SK-N-SH treated with all-trans-retinoic acid at 6 μM for 48 hours (cell line): ENCODE measurements around the gene CCDC106.

Source experiments
- ARNTL ChIP-seq: fragments of 450-650 bp; formaldehyde crosslinking; IDR thresholded peaks from 2 replicates; pipeline ENCODE4 v1.5.0; 2020; ENCODE audit warnings: low read depth, mild to moderate bottlenecking, moderate library complexity, borderline replicate concordance
- GLIS3 ChIP-seq: fragments of 250-450 bp; sonication (Bioruptor Pico); IDR thresholded peaks from 2 replicates; pipeline ENCODE4 v1.5.0; 2020; ENCODE audit warnings: mild to moderate bottlenecking, moderate library complexity
- ISL1 ChIP-seq: fragments of 250-450 bp; sonication (Bioruptor Pico); IDR thresholded peaks from 2 replicates; pipeline ENCODE4 v2.1.2; 2022; ENCODE audit warnings: mild to moderate bottlenecking, moderate library complexity
- RARB ChIP-seq: fragments of 250-450 bp; sonication (Bioruptor Pico); IDR thresholded peaks from 2 replicates; pipeline ENCODE4 v1.8.0; 2021; ENCODE audit warnings: mild to moderate bottlenecking, moderate library complexity
- SNAI2 ChIP-seq: fragments of 250-450 bp; sonication (Bioruptor Pico); IDR thresholded peaks from 2 replicates; pipeline ENCODE4 v1.5.0; 2020; ENCODE audit warnings: mild to moderate bottlenecking, moderate library complexity
- TCF4 ChIP-seq: fragments of 250-450 bp; sonication (Bioruptor Pico); IDR thresholded peaks from 2 replicates; pipeline ENCODE4 v1.8.0; 2021; ENCODE audit warnings: mild to moderate bottlenecking, moderate library complexity, borderline replicate concordance
- ZC3H10 ChIP-seq: fragments of 250-450 bp; sonication (Bioruptor Pico); IDR thresholded peaks from 2 replicates; pipeline ENCODE4 v1.5.1; 2021; ENCODE audit warnings: mild to moderate bottlenecking, moderate library complexity
- ZFP3 ChIP-seq: fragments of 250-450 bp; sonication (Bioruptor Pico); IDR thresholded peaks from 2 replicates; pipeline ENCODE4 v1.5.0; 2020; ENCODE audit warnings: mild to moderate bottlenecking, moderate library complexity
- ZFP30 ChIP-seq: fragments of 450-650 bp; formaldehyde crosslinking; IDR thresholded peaks from 2 replicates; pipeline ENCODE4 v1.5.0; 2022; ENCODE audit warnings: mild to moderate bottlenecking, moderate library complexity
- ZNF565 ChIP-seq: fragments of 450-650 bp; formaldehyde crosslinking; conservative IDR thresholded peaks from 2 replicates; pipeline ENCODE4 v1.5.0; 2020; ENCODE audit warnings: low read depth, mild to moderate bottlenecking, moderate library complexity
- ZNF8 ChIP-seq: fragments of 450-650 bp; formaldehyde crosslinking; IDR thresholded peaks from 2 replicates; pipeline ENCODE4 v1.5.0; 2020; ENCODE audit warnings: mild to moderate bottlenecking, moderate library complexity
- TF ChIP-seq, protein P1 (sequence below): fragments of 250-450 bp; sonication (Bioruptor Pico); IDR thresholded peaks from 2 replicates; pipeline ENCODE4 v1.8.0; 2020; ENCODE audit warnings: mild to moderate bottlenecking, moderate library complexity, borderline replicate concordance
- TF ChIP-seq, protein P2 (sequence below): fragments of 250-450 bp; sonication (Bioruptor Pico); IDR thresholded peaks from 2 replicates; pipeline ENCODE4 v1.5.1; 2021; ENCODE audit warnings: mild to moderate bottlenecking, moderate library complexity

GRCh38 chr19:55690109-55690768 is 42.2 kb downstream of the CCDC106 start:
- TF ChIP-seq ZFP3 (no peak), GLIS3 (no peak), ZC3H10 (CRISPR knock-in tag) (no peak), ZFP30 (CRISPR knock-in tag) (no peak), TCF4 (no peak), ZNF565 (no peak), SNAI2 (CRISPR knock-in tag) (no peak), ARNTL (CRISPR knock-in tag) (no peak), ZNF8 (no peak), ISL1 (CRISPR knock-in tag) (no peak), RARB (CRISPR knock-in tag) (no peak)
- TF ChIP-seq, protein P1, sequence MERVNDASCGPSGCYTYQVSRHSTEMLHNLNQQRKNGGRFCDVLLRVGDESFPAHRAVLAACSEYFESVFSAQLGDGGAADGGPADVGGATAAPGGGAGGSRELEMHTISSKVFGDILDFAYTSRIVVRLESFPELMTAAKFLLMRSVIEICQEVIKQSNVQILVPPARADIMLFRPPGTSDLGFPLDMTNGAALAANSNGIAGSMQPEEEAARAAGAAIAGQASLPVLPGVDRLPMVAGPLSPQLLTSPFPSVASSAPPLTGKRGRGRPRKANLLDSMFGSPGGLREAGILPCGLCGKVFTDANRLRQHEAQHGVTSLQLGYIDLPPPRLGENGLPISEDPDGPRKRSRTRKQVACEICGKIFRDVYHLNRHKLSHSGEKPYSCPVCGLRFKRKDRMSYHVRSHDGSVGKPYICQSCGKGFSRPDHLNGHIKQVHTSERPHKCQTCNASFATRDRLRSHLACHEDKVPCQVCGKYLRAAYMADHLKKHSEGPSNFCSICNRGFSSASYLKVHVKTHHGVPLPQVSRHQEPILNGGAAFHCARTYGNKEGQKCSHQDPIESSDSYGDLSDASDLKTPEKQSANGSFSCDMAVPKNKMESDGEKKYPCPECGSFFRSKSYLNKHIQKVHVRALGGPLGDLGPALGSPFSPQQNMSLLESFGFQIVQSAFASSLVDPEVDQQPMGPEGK (CRISPR knock-in tag): no peak
- TF ChIP-seq, protein P2, sequence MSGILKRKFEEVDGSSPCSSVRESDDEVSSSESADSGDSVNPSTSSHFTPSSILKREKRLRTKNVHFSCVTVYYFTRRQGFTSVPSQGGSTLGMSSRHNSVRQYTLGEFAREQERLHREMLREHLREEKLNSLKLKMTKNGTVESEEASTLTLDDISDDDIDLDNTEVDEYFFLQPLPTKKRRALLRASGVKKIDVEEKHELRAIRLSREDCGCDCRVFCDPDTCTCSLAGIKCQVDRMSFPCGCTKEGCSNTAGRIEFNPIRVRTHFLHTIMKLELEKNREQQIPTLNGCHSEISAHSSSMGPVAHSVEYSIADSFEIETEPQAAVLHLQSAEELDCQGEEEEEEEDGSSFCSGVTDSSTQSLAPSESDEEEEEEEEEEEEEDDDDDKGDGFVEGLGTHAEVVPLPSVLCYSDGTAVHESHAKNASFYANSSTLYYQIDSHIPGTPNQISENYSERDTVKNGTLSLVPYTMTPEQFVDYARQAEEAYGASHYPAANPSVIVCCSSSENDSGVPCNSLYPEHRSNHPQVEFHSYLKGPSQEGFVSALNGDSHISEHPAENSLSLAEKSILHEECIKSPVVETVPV (CRISPR knock-in tag): no peak
